Gastrocnemius medialis (tissue), 4 donors: ENCODE results near the gene IRX3. TPM values are rescaled to one million over a fixed set of nuclear protein-coding genes. Genes with fewer than 3 reads are reported as not detected.

Experiments
- ATAC-seq, 2 donors: fragments of 150-250 bp; one replicate each; pipeline ENCODE4 v1.9.1; 2016
- DNase-seq, 2 donors: peaks; one replicate each; pipeline ENCODE4 v3.0.0-alpha.2; 2019
- H3K27ac ChIP-seq, 4 donors: fragments of 200-600 bp; sonication (generic); 1 replicate in 1 of 4; 2 replicates in 3 of 4; pipeline ENCODE4 v1.5.1; 2016 to 2018; ENCODE audit warnings: mild to moderate bottlenecking in 2 of 4, moderate library complexity in 1 of 4
- H3K27me3 ChIP-seq, 3 donors: fragments of 200-600 bp; sonication (generic) in 2 of 3; 1 replicate in 1 of 3; 2 replicates in 2 of 3; pipeline versions ENCODE4 v1.5.1 to v1.6.0; 2016 to 2019; ENCODE audit warnings: mild to moderate bottlenecking in 1 of 3, moderate library complexity in 1 of 3
- H3K36me3 ChIP-seq, 2 donors: fragments of 200-600 bp; sonication (generic) in 1 of 2; one replicate each; pipeline ENCODE4 v1.5.1; 2017 to 2018
- H3K4me1 ChIP-seq, 2 donors: fragments of 200-600 bp; sonication (generic) in 1 of 2; one replicate each; pipeline ENCODE4 v1.5.1; 2016 to 2017; ENCODE audit warnings: mild to moderate bottlenecking in 2 of 2
- H3K4me3 ChIP-seq, 4 donors: fragments of 200-600 bp; sonication (generic) in 3 of 4; 1 replicate in 1 of 4; 2 replicates in 3 of 4; pipeline ENCODE4 v1.5.1; 2016 to 2019; ENCODE audit warnings: mild to moderate bottlenecking in 2 of 4
- H3K9me3 ChIP-seq, 3 donors: fragments of 200-600 bp; sonication (generic) in 2 of 3; 1 replicate in 1 of 3; 2 replicates in 2 of 3; pipeline ENCODE4 v1.5.1; 2016 to 2019
- CTCF ChIP-seq, 5 experiments: fragments of 450-650 bp in 3 of 5; fragments of 200-600 bp in 2 of 5; sonication (generic) in 2 of 5; IDR thresholded peaks in 4 of 5; conservative IDR thresholded peaks in 1 of 5; 1 replicate in 4 of 5; 2 replicates in 1 of 5; pipeline ENCODE4 v1.5.1; 2016 to 2019; ENCODE audit warnings: antibody characterized with exemption in 5 of 5, mild to moderate bottlenecking in 3 of 5, moderate library complexity in 3 of 5
- POLR2A ChIP-seq, 2 donors: fragments of 450-650 bp; IDR thresholded peaks; one replicate each; pipeline ENCODE4 v1.6.1; 2017; ENCODE audit warnings: antibody characterized with exemption in 2 of 2, mild to moderate bottlenecking in 2 of 2, moderate library complexity in 2 of 2
- in situ Hi-C, 4 donors: fragments of 200-750 bp; cut with MboI; loops; one replicate each; pipeline versions ENCODE4 v1.15.0 to v1.8.0; 2017; ENCODE audit warnings: low sequenced_read_pairs in 4 of 4
- intact Hi-C: fragments of 100-400 bp; cut with DNase I; formaldehyde crosslinking; loops from one replicate; pipeline ENCODE4 v1.15.1; 2023; ENCODE audit warnings: low total_unique reads
- total RNA-seq, 4 donors: library from RNA; depleted of rRNA; stranded (reverse); fragments of >200 nt; gene quantifications; one replicate each; pipeline versions ENCODE4 v1.1.0 to v1.2.3, GENCODE V29; 2016

IRX3 gene
- total RNA-seq, 4 donors from 2014 or later: 3.5 to 40.6 (median 12.0) TPM

GRCh38 chr16:54313789-54314188 is 27.2 kb upstream of the IRX3 start:
- in situ Hi-C loops: no loop called here
- no peak overlapping the region for H3K4me3 ChIP-seq
- intact Hi-C loops: no loop called here
- H3K27ac ChIP-seq: no peak overlapping the region
- DNase-seq (no peak), ATAC-seq (no peak)
- H3K9me3 ChIP-seq: no peaks in the 10 kb centered on the region
- H3K27me3 ChIP-seq: no peaks in the 10 kb centered on the region
- no peak for TF ChIP-seq CTCF (IDR thresholded peaks at IDR 0.05 in 4 of 5, conservative IDR thresholded peaks at IDR 0.05 in 1 of 5)
- no peak for TF ChIP-seq POLR2A (IDR thresholded peaks at IDR 0.05)
- H3K36me3 ChIP-seq: no peaks in the 10 kb centered on the region
- H3K4me1 ChIP-seq: no peaks in the 10 kb centered on the region

GRCh38 chr16:54312502-54312991 is 26.0 kb upstream of the IRX3 start:
- ATAC-seq (no peak), DNase-seq (no peak)
- no peaks in the 10 kb centered on the region for H3K4me1 ChIP-seq
- in situ Hi-C loops: no loop called here
- no peak overlapping the region for H3K27ac ChIP-seq
- intact Hi-C loops: no loop called here
- no peaks in the 10 kb centered on the region for H3K9me3 ChIP-seq
- H3K4me3 ChIP-seq: no peak overlapping the region
- TF ChIP-seq CTCF (IDR thresholded peaks at IDR 0.05 in 4 of 5, conservative IDR thresholded peaks at IDR 0.05 in 1 of 5) (no peak), POLR2A (IDR thresholded peaks at IDR 0.05) (no peak)
- H3K36me3 ChIP-seq: no peaks in the 10 kb centered on the region
- no peaks in the 10 kb centered on the region for H3K27me3 ChIP-seq

GRCh38 chr16:54309341-54309740 is 22.8 kb upstream of the IRX3 start:
- H3K36me3 ChIP-seq: no peaks in the 10 kb centered on the region
- intact Hi-C loops: no loop called here
- no peak for DNase-seq
- TF ChIP-seq CTCF (IDR thresholded peaks at IDR 0.05 in 4 of 5, conservative IDR thresholded peaks at IDR 0.05 in 1 of 5) (no peak), POLR2A (IDR thresholded peaks at IDR 0.05) (no peak)
- no peaks in the 10 kb centered on the region for H3K9me3 ChIP-seq
- no peaks in the 10 kb centered on the region for H3K27me3 ChIP-seq
- H3K4me3 ChIP-seq: no peak overlapping the region
- H3K27ac ChIP-seq: no peak overlapping the region
- H3K4me1 ChIP-seq: no peaks in the 10 kb centered on the region
- in situ Hi-C loops: no loop called here
- ATAC-seq: no peak

GRCh38 chr16:54305080-54305479 is 18.5 kb upstream of the IRX3 start:
- Histone ChIP-seq H3K36me3 (no peaks in the 10 kb centered on the region), H3K27me3 (no peaks in the 10 kb centered on the region), H3K9me3 (no peaks in the 10 kb centered on the region), H3K4me3 (no peak overlapping the region), H3K4me1 (no peaks in the 10 kb centered on the region), H3K27ac (no peak overlapping the region)
- in situ Hi-C loops (no loop called here), intact Hi-C loops (no loop called here)
- TF ChIP-seq POLR2A (IDR thresholded peaks at IDR 0.05) (no peak), CTCF (IDR thresholded peaks at IDR 0.05 in 4 of 5, conservative IDR thresholded peaks at IDR 0.05 in 1 of 5) (no peak)
- DNase-seq (no peak), ATAC-seq (no peak)

- no peak overlapping the region for H3K27ac ChIP-seq
Observed at GRCh38 chr16:54303613-54304012, 17.0 kb upstream of the IRX3 start.

More at GRCh38 chr16:54303613-54304012, 17.0 kb upstream of the IRX3 start:
- Histone ChIP-seq H3K4me1 (no peaks in the 10 kb centered on the region), H3K27me3 (no peaks in the 10 kb centered on the region), H3K9me3 (no peaks in the 10 kb centered on the region), H3K36me3 (no peaks in the 10 kb centered on the region), H3K4me3 (no peak overlapping the region)
- TF ChIP-seq CTCF (IDR thresholded peaks at IDR 0.05 in 4 of 5, conservative IDR thresholded peaks at IDR 0.05 in 1 of 5): no peak
- TF ChIP-seq POLR2A (IDR thresholded peaks at IDR 0.05): no peak
- intact Hi-C loops: no loop called here
- DNase-seq: no peak
- in situ Hi-C loops: no loop called here
- ATAC-seq: no peak
